Breast epithelium (tissue), 4 donors: ENCODE measurements around the gene RPS6KA1. TPM values are rescaled to one million over a fixed set of nuclear protein-coding genes. Genes with fewer than 3 reads are reported as not detected.
A peak's percentile ranks its signal among the peaks of the same experiment; 100 is the strongest.

Experiments
- DNase-seq, 2 donors: peaks; one replicate each; pipeline ENCODE4 v3.0.0-alpha.2; 2019; ENCODE audit warnings: low spot score in 2 of 2
- H3K27ac ChIP-seq, 2 donors: fragments of 200-600 bp; sonication (generic) in 1 of 2; one replicate each; pipeline ENCODE4 v1.5.1; 2016 to 2019; ENCODE audit warnings: mild to moderate bottlenecking in 1 of 2
- H3K27me3 ChIP-seq, 2 donors: fragments of 200-600 bp; sonication (generic) in 1 of 2; one replicate each; pipeline versions ENCODE4 v1.5.1 to v1.6.0; 2017 to 2019; ENCODE audit warnings: control low read depth in 1 of 2, mild to moderate bottlenecking in 1 of 2
- H3K36me3 ChIP-seq: fragments of 200-600 bp; one replicate; pipeline ENCODE4 v1.5.1; 2019
- H3K4me1 ChIP-seq, 2 donors: fragments of 200-600 bp; sonication (generic); one replicate each; pipeline ENCODE4 v1.5.1; 2016 to 2019; ENCODE audit warnings: control low read depth in 1 of 2
- H3K4me3 ChIP-seq, 3 donors: fragments of 200-600 bp; sonication (generic); 1 replicate in 2 of 3; 2 replicates in 1 of 3; pipeline ENCODE4 v1.5.1; 2016 to 2019; ENCODE audit warnings: mild to moderate bottlenecking in 3 of 3, moderate library complexity in 2 of 3
- H3K9me3 ChIP-seq, 2 donors: fragments of 200-600 bp; sonication (generic) in 1 of 2; one replicate each; pipeline ENCODE4 v1.5.1; 2016 to 2019; ENCODE audit warnings: control low read depth in 1 of 2
- CTCF ChIP-seq, 3 donors: fragments of 450-650 bp; IDR thresholded peaks; one replicate each; pipeline ENCODE4 v1.5.1; 2016 to 2017; ENCODE audit warnings: antibody characterized with exemption in 3 of 3, mild to moderate bottlenecking in 3 of 3, moderate library complexity in 3 of 3
- POLR2A ChIP-seq: fragments of 450-650 bp; IDR thresholded peaks from one replicate; pipeline ENCODE4 v1.6.1; 2016; ENCODE audit warnings: antibody characterized with exemption, mild to moderate bottlenecking, moderate library complexity
- POLR2AphosphoS5 ChIP-seq, 3 donors: sonication (generic); formaldehyde crosslinking; IDR thresholded peaks; one replicate each; pipeline ENCODE4 v1.6.1; 2017; ENCODE audit warnings: antibody characterized with exemption in 3 of 3
- intact Hi-C: fragments of 100-400 bp; cut with DNase I; formaldehyde crosslinking; loops from one replicate; pipeline ENCODE4 v1.15.1; 2023; ENCODE audit warnings: low total_unique reads
- total RNA-seq, 3 donors: library from RNA; depleted of rRNA; stranded (reverse); fragments of >200 nt; gene quantifications; one replicate each; pipeline ENCODE4 v1.1.0, GENCODE V29; 2016

Gene RPS6KA1
- total RNA-seq, 3 donors from 2014 or later: 12.5 to 43.0 (median 30.8) TPM

- H3K36me3 ChIP-seq: no peaks in the 10 kb centered on the region
- peak in 1 of 2 donors; percentile 1 for DNase-seq
- H3K27me3 ChIP-seq: no peaks in the 10 kb centered on the region
- intact Hi-C loops: no loop called here
- H3K4me1 ChIP-seq: no peaks in the 10 kb centered on the region
- H3K9me3 ChIP-seq: no peaks in the 10 kb centered on the region
- TF ChIP-seq CTCF (IDR thresholded peaks at IDR 0.05) (no peak), POLR2A (no peak), POLR2AphosphoS5 (IDR thresholded peaks at IDR 0.05) (no peak)
- H3K27ac ChIP-seq: no peak overlapping the region
- H3K4me3 ChIP-seq: no peak overlapping the region
Observed at GRCh38 chr1:26574719-26575251, 45.2 kb downstream of the RPS6KA1 start.

DNA sequence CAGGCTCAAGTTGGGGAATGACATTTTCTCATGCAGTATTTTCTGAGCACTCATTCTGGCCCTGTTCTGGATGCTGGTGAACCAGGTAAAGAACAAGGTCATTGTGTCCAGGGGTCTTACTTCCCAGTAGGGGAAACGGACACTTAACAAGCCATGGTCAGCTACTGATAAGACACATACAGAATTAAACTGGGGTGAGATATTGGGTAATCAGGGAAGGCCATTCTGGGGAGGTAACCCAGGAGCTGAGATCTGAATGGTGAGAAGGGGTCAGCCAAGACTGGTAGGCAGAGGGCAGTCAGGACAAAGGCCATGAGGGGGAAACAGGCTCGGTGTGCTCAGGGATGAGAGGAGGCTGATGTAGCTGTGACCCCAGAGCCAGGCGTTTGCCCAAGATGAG, 45.8 kb downstream of the RPS6KA1 start:
- TF ChIP-seq CTCF (IDR thresholded peaks at IDR 0.05) (no peak), POLR2A (no peak), POLR2AphosphoS5 (IDR thresholded peaks at IDR 0.05) (no peak)
- no peak overlapping the region for H3K27ac ChIP-seq
- no peaks in the 10 kb centered on the region for H3K36me3 ChIP-seq
- H3K27me3 ChIP-seq: no peaks in the 10 kb centered on the region
- H3K9me3 ChIP-seq: no peaks in the 10 kb centered on the region
- no peaks in the 10 kb centered on the region for H3K4me1 ChIP-seq
- intact Hi-C loops: no loop called here
- DNase-seq: peak in 1 of 2 donors; percentile 22
- H3K4me3 ChIP-seq: no peak overlapping the region

GRCh38 chr1:26578167-26578566, 48.6 kb downstream of the RPS6KA1 start:
- TF ChIP-seq CTCF (IDR thresholded peaks at IDR 0.05) (no peak), POLR2A (no peak), POLR2AphosphoS5 (IDR thresholded peaks at IDR 0.05) (no peak)
- Histone ChIP-seq H3K9me3 (no peaks in the 10 kb centered on the region), H3K27ac (no peak overlapping the region), H3K36me3 (no peaks in the 10 kb centered on the region), H3K4me1 (no peaks in the 10 kb centered on the region), H3K27me3 (no peaks in the 10 kb centered on the region), H3K4me3 (no peak overlapping the region)
- intact Hi-C loops: no loop called here
- DNase-seq: peak in 1 of 2 donors; percentile 17

DNA sequence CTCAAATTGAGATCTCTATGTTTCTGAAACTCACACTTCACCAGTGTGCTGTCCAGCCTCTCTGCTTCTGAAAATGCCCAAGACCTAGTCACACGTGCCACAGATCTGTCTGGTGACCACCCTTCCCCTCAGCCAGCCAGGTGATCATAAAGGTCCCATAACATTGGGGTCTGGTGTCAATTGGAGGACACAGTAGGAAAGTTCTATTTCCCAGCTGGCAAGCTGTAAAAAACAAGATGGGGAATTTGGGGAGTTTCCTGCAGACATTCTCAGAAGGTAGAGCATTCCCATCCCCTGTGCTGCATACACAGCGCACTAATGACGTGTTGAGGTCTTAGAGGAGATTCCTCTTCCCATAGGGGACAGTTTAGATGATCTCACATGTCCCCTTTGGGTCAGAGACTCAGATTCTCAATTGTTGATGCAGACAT, 50.1 kb downstream of the RPS6KA1 start:
- DNase-seq: no peak
- no peaks in the 10 kb centered on the region for H3K27me3 ChIP-seq
- H3K4me3 ChIP-seq: no peak overlapping the region
- intact Hi-C loops: no loop called here
- no peaks in the 10 kb centered on the region for H3K36me3 ChIP-seq
- no peaks in the 10 kb centered on the region for H3K4me1 ChIP-seq
- TF ChIP-seq POLR2AphosphoS5 (IDR thresholded peaks at IDR 0.05): no peak
- no peak for TF ChIP-seq POLR2A
- TF ChIP-seq CTCF (IDR thresholded peaks at IDR 0.05): no peak
- no peaks in the 10 kb centered on the region for H3K9me3 ChIP-seq
- H3K27ac ChIP-seq: no peak overlapping the region

GRCh38 chr1:26580116-26580515, 50.6 kb downstream of the RPS6KA1 start:
- H3K36me3 ChIP-seq: no peaks in the 10 kb centered on the region

More at GRCh38 chr1:26580116-26580515, 50.6 kb downstream of the RPS6KA1 start:
- H3K27me3 ChIP-seq: no peaks in the 10 kb centered on the region
- TF ChIP-seq POLR2A (no peak), CTCF (IDR thresholded peaks at IDR 0.05) (no peak), POLR2AphosphoS5 (IDR thresholded peaks at IDR 0.05) (no peak)
- no peaks in the 10 kb centered on the region for H3K4me1 ChIP-seq
- H3K9me3 ChIP-seq: no peaks in the 10 kb centered on the region
- H3K27ac ChIP-seq: no peak overlapping the region
- intact Hi-C loops: no loop called here
- no peak overlapping the region for H3K4me3 ChIP-seq
- no peak for DNase-seq
